CMK (cell line): ENCODE data around the gene SRRT.
A peak's percentile ranks its signal among the peaks of the same experiment; 100 is the strongest.

Experiments
- DNase-seq: peaks from one replicate; pipeline ENCODE4 v3.0.0-alpha.2; 2010; ENCODE audit warnings: low read depth

Gene SRRT

GRCh38 chr7:100882201-100882600 lies 7.3 kb downstream of the SRRT start:
- DNase-seq: no peak

- DNase-seq: no peak
These were observed 8.1 kb downstream of the SRRT start for GRCh38 chr7:100882785-100883526.

GRCh38 chr7:100884736-100885439 lies 10.0 kb downstream of the SRRT start:
- no peak for DNase-seq

- no peak for DNase-seq
These were observed 10.7 kb downstream of the SRRT start for GRCh38 chr7:100885440-100886141.

GRCh38 chr7:100886142-100886935 lies 11.4 kb downstream of the SRRT start:
- DNase-seq: no peak

GRCh38 chr7:100886936-100887515 lies 12.1 kb downstream of the SRRT start:
- no peak for DNase-seq

- no peak for DNase-seq
These were observed 12.8 kb downstream of the SRRT start for GRCh38 chr7:100887516-100888290.

- no peak for DNase-seq
These were observed 13.5 kb downstream of the SRRT start for GRCh38 chr7:100888291-100888987.

- DNase-seq: peak; percentile 89
These were observed 14.3 kb downstream of the SRRT start, which contains the start of gene UFSP1 for GRCh38 chr7:100888988-100889750. Gene UFSP1, minus strand, starts transcription at chr7:100889715. Its CDS starts 444 bp downstream, at chr7:100889271.

GRCh38 chr7:100890653-100891567 lies 16.0 kb downstream of the SRRT start:
- DNase-seq: peak; percentile 70

- no peak for DNase-seq
These were observed 16.8 kb downstream of the SRRT start for GRCh38 chr7:100891568-100892247.

- no peak for DNase-seq
These were observed 17.7 kb downstream of the SRRT start for GRCh38 chr7:100892364-100893317.

GRCh38 chr7:100893318-100893895 lies 18.5 kb downstream of the SRRT start:
- no peak for DNase-seq

GRCh38 chr7:100893910-100894721 lies 19.2 kb downstream of the SRRT start:
- no peak for DNase-seq
